Skeletal muscle tissue (tissue), 4 donors: ENCODE results near the gene FZR1. TPM values are rescaled to one million over a fixed set of nuclear protein-coding genes. Genes with fewer than 3 reads are reported as not detected.

Source experiments
- H3K27ac ChIP-seq: one replicate; pipeline ENCODE4 v1.7.0; 2013; ENCODE audit warnings: mild to moderate bottlenecking, low read depth, low read length, inconsistent platforms
- H3K27me3 ChIP-seq, 3 donors: one replicate each; pipeline ENCODE4 v1.7.0; 2013; ENCODE audit warnings: low read length in 3 of 3; ENCODE audit not compliant: control insufficient read depth in 3 of 3, insufficient read depth in 3 of 3
- H3K36me3 ChIP-seq, 3 donors: one replicate each; pipeline ENCODE4 v1.7.0; 2013; ENCODE audit warnings: low read length in 3 of 3; ENCODE audit not compliant: control insufficient read depth in 3 of 3, insufficient read depth in 3 of 3
- H3K4me1 ChIP-seq, 3 donors: one replicate each; pipeline ENCODE4 v1.7.0; 2013; ENCODE audit warnings: low read length in 3 of 3, mild to moderate bottlenecking in 3 of 3; ENCODE audit not compliant: control insufficient read depth in 3 of 3, insufficient read depth in 3 of 3
- H3K4me3 ChIP-seq, 3 donors: one replicate each; pipeline ENCODE4 v1.7.0; 2013; ENCODE audit warnings: low read length in 3 of 3
- H3K9ac ChIP-seq, 3 donors: one replicate each; pipeline ENCODE4 v1.7.0; 2013; ENCODE audit warnings: low read length in 3 of 3, mild to moderate bottlenecking in 3 of 3, moderate library complexity in 2 of 3, low read depth in 1 of 3
- H3K9me3 ChIP-seq, 3 donors: one replicate each; pipeline ENCODE4 v1.7.0; 2013; ENCODE audit warnings: low read length in 3 of 3; ENCODE audit not compliant: control insufficient read depth in 3 of 3
- total RNA-seq: library from RNA; depleted of rRNA; stranded (reverse); fragments of >200 nt; gene quantifications from one replicate; pipeline ENCODE4 v1.2.3, GENCODE V29; 2014
- donor health status: Osteomylitis.

The FZR1 gene
- total RNA-seq, 1 donor from 2014 or later: 14.6 TPM

DNA sequence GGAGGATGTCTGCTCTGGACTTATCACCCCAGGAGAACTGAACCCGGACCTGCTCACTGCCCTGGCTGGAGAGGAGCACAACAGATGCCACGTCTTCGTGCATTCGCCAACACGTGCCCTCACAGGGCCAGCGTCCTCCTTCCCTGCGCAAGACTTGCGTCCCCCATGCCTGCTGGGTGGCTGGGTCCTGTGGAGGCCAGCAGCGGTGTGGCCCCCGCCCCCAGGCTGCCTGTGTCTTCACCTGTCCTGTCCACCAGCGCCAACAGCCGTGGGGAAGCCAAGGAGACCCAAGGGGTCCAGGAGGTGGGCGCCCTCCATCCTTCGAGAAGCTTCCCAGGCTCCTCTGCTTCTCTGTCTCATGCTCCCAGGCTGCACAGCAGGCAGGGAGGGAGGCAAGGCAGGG is 29.5 kb downstream of the FZR1 start:
- H3K36me3 ChIP-seq: peaks cover 39 to 47% (median 42%) of the 10 kb centered on the region in 3 donors
- no peaks in the 10 kb centered on the region for H3K9me3 ChIP-seq
- no peaks in the 10 kb centered on the region for H3K4me1 ChIP-seq
- H3K4me3 ChIP-seq: no peak overlapping the region
- no peaks in the 10 kb centered on the region for H3K27me3 ChIP-seq
- H3K9ac ChIP-seq: no peak overlapping the region
- H3K27ac ChIP-seq: no peak overlapping the region

DNA sequence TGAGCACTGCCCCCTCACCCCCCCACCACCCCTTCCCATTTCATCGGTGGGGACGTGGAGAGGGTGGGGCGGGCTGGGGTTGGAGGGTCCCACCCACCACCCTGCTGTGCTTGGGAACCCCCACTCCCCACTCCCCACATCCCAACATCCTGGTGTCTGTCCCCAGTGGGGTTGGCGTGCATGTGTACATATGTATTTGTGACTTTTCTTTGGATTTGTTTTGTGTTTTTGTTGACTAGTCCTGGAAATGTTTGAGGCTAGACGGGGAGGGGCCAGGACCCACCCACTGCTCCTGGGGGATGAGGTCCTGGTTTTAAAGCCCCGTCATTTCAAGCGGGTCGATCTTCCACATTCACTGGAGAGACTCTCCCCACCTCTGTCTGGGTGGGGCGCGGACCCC is 29.9 kb downstream of the FZR1 start:
- Histone ChIP-seq H3K36me3 (peaks cover 35 to 43% (median 37%) of the 10 kb centered on the region in 3 donors), H3K27me3 (no peaks in the 10 kb centered on the region), H3K9me3 (no peaks in the 10 kb centered on the region), H3K9ac (no peak overlapping the region), H3K4me3 (no peak overlapping the region), H3K27ac (no peak overlapping the region), H3K4me1 (no peaks in the 10 kb centered on the region)

DNA sequence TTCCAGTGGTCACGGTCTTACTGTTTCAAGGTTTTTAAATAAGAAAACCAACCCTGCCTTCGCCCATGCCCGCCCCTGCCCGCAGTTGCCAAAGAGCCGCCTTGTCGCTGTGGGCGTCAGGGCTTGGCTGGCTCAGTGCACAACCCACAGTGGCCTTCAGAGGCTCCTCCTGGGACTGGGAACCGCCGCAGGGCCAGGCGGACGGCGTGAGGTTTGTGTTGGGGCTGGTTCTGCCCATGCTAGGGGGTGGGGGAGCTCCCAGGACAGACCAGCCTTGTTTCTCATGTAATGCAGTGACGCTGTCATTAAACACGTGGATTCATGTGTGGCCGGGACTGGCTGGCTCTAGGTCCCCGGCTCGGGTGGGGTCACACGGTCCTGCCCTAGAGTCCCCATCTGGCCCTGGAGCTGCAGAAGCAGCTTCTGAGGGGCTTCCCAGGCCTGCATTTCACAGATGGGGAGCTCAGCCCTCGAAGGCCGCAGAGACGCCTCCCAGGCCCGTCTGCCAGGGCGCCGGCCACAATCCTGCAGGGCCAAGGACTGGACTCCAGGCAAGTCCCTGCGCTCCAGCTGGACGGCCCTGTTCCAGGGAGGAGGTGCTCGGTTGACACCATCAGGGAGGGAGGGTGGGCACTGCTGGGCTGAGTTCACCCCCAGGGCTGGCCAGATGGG is 30.5 kb downstream of the FZR1 start:
- no peak overlapping the region for H3K27ac ChIP-seq
- H3K9ac ChIP-seq: no peak overlapping the region
- peaks cover 30 to 37% (median 32%) of the 10 kb centered on the region in 3 donors for H3K36me3 ChIP-seq
- no peaks in the 10 kb centered on the region for H3K27me3 ChIP-seq
- no peaks in the 10 kb centered on the region for H3K9me3 ChIP-seq
- no peaks in the 10 kb centered on the region for H3K4me1 ChIP-seq
- H3K4me3 ChIP-seq: no peak overlapping the region

DNA sequence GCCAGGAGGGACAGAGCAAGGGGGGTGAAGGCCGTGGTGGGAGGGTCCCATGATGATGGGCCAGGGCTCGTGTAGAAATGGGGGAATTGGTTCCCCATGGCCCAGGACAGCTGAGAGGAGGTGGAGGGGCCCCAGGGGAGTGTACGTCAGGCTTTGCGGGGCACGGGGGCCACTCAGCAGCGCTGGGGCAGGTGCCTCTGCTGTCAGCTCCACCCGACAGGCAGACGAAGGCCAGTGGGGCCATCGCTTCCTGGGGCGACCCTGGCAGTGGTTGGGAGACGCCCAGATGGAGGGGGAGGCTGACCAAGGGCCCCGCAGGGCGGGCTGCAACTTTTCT is 31.0 kb downstream of the FZR1 start:
- H3K9me3 ChIP-seq: no peaks in the 10 kb centered on the region
- H3K4me3 ChIP-seq: no peak overlapping the region
- no peak overlapping the region for H3K27ac ChIP-seq
- no peaks in the 10 kb centered on the region for H3K27me3 ChIP-seq
- no peaks in the 10 kb centered on the region for H3K4me1 ChIP-seq
- peaks cover 27 to 33% (median 27%) of the 10 kb centered on the region in 3 donors for H3K36me3 ChIP-seq
- no peak overlapping the region for H3K9ac ChIP-seq

GRCh38 chr19:3537438-3538240 is 31.5 kb downstream of the FZR1 start:
- Histone ChIP-seq H3K9me3 (no peaks in the 10 kb centered on the region), H3K9ac (no peak overlapping the region), H3K4me1 (no peaks in the 10 kb centered on the region), H3K36me3 (peaks cover 21 to 28% (median 24%) of the 10 kb centered on the region in 3 donors), H3K27ac (no peak overlapping the region), H3K4me3 (no peak overlapping the region), H3K27me3 (no peaks in the 10 kb centered on the region)

- H3K9ac ChIP-seq: no peak overlapping the region
- H3K36me3 ChIP-seq: peaks cover 15 to 24% (median 19%) of the 10 kb centered on the region in 3 donors
- H3K27me3 ChIP-seq: no peaks in the 10 kb centered on the region
- H3K4me1 ChIP-seq: peaks cover 0 to 3% (median 0%) of the 10 kb centered on the region in 3 donors
- H3K4me3 ChIP-seq: no peak overlapping the region
- no peaks in the 10 kb centered on the region for H3K9me3 ChIP-seq
- no peak overlapping the region for H3K27ac ChIP-seq
These were observed 32.3 kb downstream of the FZR1 start for GRCh38 chr19:3538258-3538929.

- no peaks in the 10 kb centered on the region for H3K9me3 ChIP-seq
- no peak within 1 kb of the TSS for H3K9ac ChIP-seq
- H3K4me1 ChIP-seq: peaks cover 0 to 3% (median 0%) of the 10 kb centered on the region in 3 donors
- peaks cover 12 to 18% (median 15%) of the 10 kb centered on the region in 3 donors for H3K36me3 ChIP-seq
- H3K27me3 ChIP-seq: no peaks in the 10 kb centered on the region
- no peak within 1 kb of the TSS for H3K4me3 ChIP-seq
- no peak within 1 kb of the TSS for H3K27ac ChIP-seq
These were observed 33.0 kb downstream of the FZR1 start, which contains the start of gene TEKTIP1 for GRCh38 chr19:3538965-3539755. Gene TEKTIP1 (plus strand): TSS chr19:3539174. CDS start chr19:3539178, 4 bp downstream.

GRCh38 chr19:3539756-3540118 is 33.6 kb downstream of the FZR1 start:
- Histone ChIP-seq H3K9me3 (no peaks in the 10 kb centered on the region), H3K4me1 (peaks cover 0 to 3% (median 0%) of the 10 kb centered on the region in 3 donors), H3K4me3 (no peak overlapping the region), H3K9ac (no peak overlapping the region), H3K27ac (no peak overlapping the region), H3K36me3 (peaks cover 6 to 12% (median 9%) of the 10 kb centered on the region in 3 donors), H3K27me3 (no peaks in the 10 kb centered on the region)

GRCh38 chr19:3543150-3544057 is 37.3 kb downstream of the FZR1 start:
- Histone ChIP-seq H3K27me3 (no peaks in the 10 kb centered on the region), H3K9ac (no peak overlapping the region), H3K4me1 (peaks cover 0 to 3% (median 0%) of the 10 kb centered on the region in 3 donors), H3K4me3 (no peak overlapping the region), H3K9me3 (no peaks in the 10 kb centered on the region), H3K27ac (no peak overlapping the region), H3K36me3 (peaks cover 0 to 13% (median 0%) of the 10 kb centered on the region in 3 donors)
